ENCODE measurements around the gene SLX9. TPM values are rescaled to one million over a fixed set of nuclear protein-coding genes. Genes with fewer than 3 reads are reported as not detected.
"Not testable (repeated sequence)": the region's sequence is repeated elsewhere in the genome, so short reads cannot be mapped to it uniquely, and the experiment has no call there.

SLX9 gene
- polyA plus RNA-seq, 3 donors = 12.6 to 23.3 (median 19.8) TPM

DNA sequence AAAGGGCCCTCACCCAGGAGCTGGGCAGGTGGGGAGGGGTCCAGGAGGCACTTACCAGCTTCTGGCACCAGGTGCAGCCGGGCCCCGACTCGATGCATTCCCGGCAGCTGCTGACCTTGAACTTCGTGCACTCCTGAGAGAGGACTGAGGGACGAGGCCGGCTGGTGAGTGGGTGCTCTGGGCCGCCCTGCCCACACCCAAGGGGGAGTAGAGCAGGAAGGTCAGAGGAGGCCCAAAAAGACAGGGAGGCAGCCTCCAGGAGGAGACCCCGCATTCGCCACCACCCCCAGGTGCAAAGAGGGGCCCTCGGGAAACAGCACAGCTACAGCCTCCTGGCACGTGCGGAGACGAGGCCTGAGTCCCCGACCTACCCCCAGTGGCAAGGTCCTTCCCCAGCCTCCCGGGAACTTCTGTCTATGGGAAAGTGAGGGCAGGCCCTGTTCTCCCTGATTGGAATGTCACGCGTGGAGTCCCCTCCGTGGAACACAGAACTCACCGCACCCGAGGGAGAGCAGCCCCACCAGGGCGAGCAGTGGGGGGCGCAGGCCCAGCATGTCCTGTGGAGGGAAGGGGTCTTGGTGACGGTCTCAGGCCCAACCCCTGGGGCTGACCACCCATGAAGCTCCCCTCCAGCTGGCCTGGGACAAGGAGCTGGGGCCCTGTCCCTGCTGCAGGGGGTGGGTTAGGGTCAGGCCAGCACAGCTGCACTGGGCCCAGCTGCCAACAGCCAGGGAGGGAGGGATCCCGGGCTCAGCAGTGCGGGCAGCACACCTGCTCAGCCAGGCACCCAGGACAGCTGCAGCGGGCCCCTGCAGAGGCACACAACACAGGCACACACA, 29.4 kb upstream of the SLX9 start:
- no peak for DNase-seq (ENCODE audit: extremely low read depth in 1 of 11, low read depth in 9 of 11, low spot score in 4 of 11)

DNA sequence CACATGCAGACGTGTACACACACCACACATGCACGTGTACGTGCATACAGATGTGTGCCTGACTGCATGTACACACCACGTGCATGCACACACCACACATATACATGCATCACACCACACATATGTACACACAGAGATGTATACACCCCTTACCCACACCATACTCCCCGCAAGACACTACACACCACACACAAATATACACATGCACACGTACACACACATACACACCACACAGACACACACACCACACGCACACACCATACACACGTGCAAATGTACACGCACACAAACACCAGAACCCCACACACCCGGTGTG, 28.8 kb upstream of the SLX9 start:
- DNase-seq (ENCODE audit: extremely low read depth in 1 of 11, low read depth in 9 of 11, low spot score in 4 of 11) = no peak

DNA sequence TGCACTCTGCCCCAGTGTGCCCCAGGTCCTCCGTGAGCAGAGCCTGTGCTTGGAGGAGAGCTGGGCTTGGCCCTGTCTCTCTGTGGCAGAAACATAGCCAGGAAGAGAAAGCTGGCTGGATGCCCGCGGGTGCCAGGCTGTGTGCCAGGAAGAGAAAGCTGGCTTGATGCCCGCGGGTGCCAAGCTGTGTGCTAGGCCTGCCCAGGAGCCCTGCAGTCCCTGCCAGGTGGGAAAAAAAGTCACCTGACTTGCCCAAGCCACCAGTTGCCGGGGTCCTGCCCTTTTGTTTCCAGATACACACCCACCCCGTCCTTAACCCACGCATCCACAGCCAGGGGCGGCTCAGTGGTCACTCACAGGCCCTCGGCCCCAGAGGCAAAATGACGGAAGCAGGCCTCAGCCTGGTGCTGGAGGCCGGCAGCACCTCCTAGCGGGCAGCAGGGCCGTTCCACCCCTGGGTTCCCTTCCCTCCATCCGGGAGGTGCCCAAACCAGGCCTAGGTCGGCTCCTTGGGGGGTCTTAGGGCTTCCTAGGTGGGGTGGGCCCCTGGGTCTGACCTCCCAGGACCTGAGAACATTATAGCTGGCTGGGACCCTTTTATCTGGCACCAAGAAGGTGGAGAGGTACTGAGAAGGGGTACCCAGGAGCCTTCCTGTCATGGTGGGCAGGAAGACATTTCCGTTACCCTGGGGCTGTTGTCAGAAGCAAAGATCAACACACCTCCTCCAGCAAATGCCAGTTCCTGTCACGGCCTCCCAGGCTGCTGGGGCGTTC, 28.3 kb upstream of the SLX9 start:
- no peak for DNase-seq (ENCODE audit: extremely low read depth in 1 of 11, low read depth in 9 of 11, low spot score in 4 of 11)

DNA sequence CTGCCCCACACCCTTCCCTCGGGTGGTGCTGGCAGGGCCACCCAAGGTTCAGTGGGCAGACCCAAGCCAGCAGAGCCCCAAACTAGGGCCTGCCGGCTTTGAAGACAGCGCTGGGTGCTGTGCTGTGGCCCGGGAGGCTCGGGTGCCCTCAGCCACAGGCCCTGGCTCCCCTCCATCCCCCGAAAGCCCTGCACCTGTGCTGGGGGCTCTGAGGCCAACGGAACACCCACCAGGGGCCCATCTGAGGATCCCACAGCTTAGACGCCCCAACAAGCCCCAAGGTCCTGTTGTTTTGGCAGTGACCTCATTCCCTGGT, 27.7 kb upstream of the SLX9 start:
- no peak for DNase-seq (ENCODE audit: extremely low read depth in 1 of 11, low read depth in 9 of 11, low spot score in 4 of 11)

DNA sequence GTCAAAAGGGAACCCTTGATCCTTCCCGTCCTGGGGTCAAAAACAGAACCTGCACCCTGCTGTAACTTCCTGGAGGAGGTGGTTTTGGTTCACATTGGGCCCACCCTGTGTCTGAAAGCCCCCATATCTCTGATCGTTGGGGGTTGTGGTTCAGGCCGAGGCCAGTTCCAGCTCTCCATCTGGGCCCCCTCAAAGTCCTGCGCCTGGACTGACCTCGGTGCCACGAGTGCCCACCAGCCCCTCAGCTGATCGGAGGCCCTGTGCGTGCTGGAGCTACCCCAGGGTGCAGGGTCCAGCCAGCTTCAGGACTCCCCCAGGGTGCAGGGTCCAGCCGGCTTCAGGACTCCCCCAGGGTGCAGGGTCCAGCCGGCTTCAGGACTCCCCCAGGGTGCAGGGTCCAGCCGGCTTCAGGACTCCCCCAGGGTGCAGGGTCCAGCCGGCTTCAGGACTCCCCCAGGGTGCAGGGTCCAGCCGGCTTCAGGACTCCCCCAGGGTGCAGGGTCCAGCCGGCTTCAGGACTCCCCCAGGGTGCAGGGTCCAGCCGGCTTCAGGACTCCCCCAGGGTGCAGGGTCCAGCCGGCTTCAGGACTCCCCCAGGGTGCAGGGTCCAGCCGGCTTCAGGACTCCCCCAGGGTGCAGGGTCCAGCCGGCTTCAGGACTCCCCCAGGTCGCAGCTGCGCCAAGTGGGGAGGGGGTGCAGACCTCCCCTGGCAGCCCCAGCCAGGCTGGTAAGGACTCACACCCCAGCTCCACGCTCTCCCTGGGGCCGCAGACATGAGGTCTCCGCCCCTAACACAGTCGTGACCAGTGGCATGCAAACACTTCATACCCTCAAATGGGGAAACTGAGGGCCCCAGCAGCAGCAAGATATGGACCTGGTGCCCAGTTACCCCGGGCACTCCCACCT, 27.1 kb upstream of the SLX9 start:
- DNase-seq (ENCODE audit: extremely low read depth in 1 of 11, low read depth in 9 of 11, low spot score in 4 of 11) = not testable (repeated sequence)

DNA sequence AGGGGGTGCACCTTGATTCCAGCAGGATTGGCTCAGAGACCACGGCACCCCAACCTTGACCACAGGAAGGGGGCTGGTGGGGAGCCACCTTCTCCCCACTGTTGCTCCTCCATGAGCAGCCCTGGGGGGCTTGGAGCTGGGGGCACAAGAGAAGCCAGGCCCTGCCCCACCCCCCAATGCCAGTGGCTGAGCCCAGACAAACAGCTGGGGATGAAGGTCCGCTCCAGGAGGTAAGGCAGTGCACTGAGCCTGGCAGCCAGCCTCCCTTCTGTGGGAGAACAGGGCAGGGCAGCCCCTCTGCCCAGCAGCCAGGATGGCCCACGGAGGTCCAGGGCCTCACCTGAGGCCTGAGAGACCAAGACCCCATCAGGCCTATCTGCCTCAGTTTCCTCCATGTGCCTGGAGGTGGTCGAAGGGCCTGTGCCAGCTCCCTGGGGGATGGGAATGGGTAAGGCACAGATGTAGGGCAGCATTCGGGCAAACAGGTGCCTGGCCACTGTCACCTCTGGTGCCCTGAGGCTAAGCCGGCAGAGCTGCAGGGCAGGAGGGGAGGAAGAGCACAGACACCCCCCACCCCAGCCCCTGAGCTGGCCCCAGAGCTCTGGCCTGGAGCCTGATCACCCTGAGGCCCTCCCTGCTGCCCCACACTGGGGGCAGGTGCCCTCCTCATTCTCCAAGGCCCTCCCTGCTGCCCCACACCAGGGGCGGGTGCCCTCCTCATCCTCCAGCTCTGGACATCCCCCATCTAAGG, 26.2 kb upstream of the SLX9 start:
- no peak for DNase-seq (ENCODE audit: extremely low read depth in 1 of 11, low read depth in 9 of 11, low spot score in 4 of 11)

DNA sequence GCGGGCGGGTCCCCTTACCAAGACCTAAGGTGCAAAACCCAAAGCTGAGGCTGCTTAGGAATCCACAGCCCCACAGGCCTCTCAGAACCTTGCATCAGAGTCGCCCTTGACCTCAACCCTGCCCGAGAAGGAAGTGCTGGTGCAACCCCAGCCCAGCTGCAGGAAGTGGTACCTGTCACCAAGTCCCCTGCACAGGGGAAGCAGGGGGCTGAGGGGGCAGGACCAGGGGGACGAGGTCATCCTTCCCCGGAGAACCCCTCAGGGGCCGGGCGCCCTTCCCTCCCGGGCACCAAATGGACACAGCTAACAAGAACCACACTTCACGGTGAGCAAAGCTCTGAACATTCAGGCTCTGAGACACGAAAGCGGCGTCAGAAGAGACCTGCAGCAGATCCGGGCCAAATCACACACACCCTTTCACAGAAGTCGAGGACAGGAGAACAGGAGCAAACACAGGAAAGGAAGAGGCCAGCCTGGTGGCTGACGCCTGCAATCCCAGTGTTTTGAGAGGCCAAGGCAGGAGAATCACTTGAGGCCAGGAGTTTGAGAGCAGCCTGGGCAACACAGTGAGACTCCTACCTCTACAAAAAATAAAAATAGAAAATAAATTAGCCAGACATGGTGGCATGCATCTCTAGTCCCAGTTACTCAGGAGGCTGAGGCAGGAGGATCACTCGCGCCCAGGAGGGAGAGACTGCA, 25.5 kb upstream of the SLX9 start:
- DNase-seq (ENCODE audit: extremely low read depth in 1 of 11, low read depth in 9 of 11, low spot score in 4 of 11) = no peak

DNA sequence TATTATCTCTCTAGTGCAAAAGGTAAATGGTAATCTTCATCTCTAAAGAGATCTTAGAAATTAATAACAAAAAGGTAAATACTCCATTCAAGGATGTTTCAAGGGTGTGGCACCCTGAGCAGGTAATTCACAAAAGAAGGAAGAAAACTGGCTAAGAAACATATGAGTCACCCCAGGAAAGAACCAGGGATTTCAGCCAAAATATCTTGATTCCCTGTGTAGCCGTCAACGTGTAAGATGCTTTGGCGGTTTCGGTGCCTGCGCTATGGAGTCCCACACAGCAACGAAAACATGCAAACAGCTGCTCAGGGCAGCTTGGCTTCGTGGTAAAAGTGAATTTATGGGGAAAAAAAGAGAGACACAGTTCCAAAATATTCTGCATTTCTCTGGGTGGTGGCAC, 22.9 kb upstream of the SLX9 start:
- no peak for DNase-seq (ENCODE audit: extremely low read depth in 1 of 11, low read depth in 9 of 11, low spot score in 4 of 11)

DNA sequence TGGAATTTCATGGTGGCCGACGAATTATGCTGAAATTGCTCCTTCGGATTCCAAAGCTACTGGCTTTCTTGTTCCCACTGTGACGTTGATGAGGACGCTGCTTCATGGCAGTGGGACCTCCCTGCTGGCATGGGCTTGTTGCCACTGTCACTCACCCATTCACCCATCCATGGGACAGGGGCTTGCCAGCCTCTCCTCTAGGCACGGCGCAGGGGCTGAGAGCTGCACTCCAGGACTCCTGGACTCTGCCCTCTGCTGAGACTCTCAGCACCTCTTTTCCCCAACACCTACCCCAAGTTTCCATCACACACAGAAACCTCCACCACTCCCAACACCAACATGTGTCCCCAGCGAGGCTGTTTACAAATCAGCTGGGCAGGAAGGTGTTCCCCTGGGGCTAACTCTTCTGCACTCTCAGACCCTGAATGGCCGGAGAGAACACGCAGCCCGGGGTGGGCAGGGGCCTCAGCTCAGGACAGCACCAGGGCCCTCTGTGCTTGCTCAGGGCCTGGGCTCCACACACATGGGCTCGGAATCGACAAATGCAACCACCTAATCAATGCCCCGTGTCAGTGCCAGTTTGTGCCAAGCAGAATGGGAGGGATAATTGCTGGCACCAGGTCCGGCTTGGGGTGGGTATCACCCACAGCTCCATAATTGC, 22.3 kb upstream of the SLX9 start:
- no peak for DNase-seq (ENCODE audit: extremely low read depth in 1 of 11, low read depth in 9 of 11, low spot score in 4 of 11)

DNA sequence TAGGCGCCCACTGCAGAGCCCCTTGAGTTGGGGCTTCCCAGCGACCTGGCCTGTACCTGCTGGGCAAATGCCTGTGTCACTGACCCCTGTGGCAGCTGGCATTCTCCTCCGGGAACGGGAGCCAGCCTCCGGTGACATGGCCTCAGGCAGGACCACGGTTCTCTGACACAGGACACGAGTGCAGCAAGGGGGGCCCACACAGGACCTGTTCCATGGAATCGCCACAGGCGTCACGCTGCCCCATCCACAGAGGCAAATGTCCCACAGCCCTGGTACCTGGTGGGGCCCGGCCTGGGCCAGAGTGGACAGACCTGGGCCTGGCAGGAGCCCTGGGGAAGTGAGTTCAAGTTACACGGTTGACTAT, 21.7 kb upstream of the SLX9 start:
- no peak for DNase-seq (ENCODE audit: extremely low read depth in 1 of 11, low read depth in 9 of 11, low spot score in 4 of 11)

DNA sequence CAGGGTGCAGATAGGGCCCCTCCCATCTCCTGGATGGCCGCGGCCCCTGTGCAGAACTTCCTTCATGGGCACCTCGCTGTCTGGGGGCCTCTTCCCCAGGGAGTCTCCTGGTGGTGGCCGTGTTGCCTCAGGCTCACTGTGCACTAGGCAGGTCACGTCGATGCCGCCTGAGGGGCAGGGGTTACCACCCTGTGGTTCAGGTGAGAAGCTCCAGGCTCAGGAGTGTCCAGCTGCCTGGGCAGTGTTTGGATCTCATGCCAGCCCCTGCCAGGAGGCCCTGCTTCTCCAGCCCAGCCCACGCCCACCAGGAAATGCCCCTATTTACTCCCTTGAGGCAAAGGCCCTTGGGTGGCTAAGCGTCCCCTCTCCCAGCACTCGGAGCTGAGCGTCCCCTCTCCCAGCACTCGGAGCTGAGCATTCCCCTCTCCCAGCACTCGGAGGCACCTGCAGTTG, 21.2 kb upstream of the SLX9 start:
- no peak for DNase-seq (ENCODE audit: extremely low read depth in 1 of 11, low read depth in 9 of 11, low spot score in 4 of 11)

DNA sequence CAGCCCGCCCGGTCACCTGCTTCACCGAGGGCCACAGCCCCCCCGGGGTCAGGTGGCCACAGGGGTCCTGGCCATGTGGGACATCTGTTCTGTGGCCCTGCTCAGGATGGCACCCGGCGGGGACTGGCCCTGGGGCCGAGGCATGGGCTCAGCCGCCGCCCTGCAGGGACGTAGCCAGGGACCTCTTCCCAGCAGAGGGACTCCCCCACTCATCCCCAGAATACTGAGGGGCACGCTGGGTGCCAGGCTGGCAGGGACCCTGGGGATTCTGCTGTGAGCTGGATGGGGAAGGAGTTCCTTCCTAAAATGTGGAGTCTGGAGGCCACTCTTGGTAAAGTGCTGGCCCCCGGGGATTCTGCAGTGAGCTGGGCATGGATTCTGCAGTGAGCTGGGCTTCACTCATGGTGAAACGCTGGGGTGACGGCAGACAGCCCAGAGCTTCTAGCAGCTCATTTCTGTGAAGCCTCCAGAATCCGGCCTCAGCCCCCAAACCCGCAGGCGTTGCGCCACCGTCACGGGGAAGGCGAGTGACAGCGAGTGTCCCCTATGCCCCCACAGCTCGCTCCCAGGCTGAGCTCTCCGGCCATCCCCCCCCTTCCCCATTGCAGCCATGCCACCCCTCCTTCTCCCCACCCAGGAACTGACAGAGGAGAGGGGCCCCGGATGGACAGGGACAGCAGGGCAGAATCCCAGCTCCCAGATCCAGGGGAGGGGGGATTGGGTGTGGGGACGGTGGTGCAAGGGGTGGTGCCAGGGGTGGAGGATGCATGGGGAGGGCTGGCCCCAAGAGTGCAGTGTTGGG, 20.5 kb upstream of the SLX9 start:
- DNase-seq (ENCODE audit: extremely low read depth in 1 of 11, low read depth in 9 of 11, low spot score in 4 of 11) = no peak

DNA sequence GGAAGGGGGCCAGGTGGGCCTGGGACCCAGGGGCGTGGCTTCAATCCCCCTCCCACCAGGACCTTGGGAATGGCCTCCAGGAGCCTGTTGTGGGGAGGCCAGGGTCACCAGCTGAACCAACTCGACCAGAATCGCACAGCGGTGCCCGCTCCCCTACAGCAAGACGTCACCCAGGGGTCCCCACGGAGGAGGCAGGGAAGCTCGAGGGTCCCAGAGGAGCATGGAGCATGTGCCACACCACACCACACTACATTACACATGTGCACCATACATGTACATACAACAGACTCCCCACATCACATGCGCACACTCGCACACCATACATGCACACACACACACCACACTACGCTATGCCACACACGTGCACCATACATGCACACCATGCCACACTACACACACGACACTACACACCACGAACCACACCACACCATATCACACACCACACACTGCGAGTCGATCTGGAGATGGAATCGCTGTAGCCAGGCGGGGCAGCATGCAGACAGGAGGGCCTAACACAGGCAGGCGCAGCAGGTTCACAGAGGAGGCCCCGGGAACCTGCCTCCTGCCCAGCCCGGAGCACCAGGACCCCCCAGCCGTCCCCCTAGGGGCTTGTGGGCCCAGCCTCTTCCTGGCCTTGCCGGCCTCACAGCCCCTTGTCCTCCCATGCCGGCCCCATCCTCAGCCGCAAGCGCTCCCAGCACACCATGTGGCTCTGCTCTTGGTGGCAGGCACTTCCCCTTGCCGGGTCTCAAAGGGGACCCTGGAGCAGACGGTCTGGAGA, 19.7 kb upstream of the SLX9 start:
- DNase-seq (ENCODE audit: extremely low read depth in 1 of 11, low read depth in 9 of 11, low spot score in 4 of 11) = no peak

DNA sequence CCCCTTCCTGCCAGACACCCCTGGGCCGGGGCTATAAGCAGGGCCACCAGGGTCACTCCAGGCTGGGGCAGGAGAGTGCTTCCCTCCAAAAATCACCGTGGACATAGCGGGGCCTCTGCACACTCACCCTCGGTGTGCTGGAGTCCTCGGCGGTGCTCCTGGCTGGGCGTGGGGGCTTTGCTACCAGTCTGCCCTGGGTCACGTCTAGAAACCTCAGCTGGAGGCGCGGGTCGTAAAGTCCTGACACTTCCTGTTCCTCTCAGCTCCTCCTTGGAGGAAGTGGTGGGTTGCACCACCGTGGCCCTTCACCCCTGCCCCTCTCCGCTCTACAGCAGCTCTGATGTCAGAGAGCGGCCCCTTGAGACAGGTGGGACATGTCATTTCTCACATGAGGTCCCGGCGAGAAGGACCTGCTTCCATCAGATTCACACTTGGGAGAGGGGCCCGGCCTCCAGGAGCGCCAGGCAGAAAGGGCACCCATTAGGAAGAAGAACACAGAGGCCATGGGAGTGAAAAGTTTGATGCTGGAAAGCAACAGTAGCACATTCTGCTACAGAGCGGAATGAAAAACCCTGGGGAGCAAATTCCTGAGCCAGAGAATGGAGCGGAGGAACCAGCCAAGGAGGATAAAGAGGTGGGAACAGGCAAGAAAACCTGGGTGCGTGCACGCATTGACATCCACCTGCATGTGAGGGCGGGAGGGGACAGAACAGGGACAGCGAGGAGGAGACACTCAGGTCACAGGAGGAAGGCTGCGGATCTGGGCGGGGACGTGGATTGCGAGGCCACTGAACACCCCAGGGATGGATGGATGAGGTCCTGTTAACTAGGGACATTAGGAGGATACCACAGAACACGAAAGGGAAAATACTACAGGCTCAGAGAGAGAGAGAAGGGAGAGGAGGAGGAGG, 18.9 kb upstream of the SLX9 start, which contains the start of gene ITGB2:
Gene ITGB2 (minus strand): TSS at position 206 of the 911 bp plus-strand sequence. CDS start 10,117 bp downstream, outside the sequence.
- no peak for DNase-seq (ENCODE audit: extremely low read depth in 1 of 11, low read depth in 9 of 11, low spot score in 4 of 11)

DNA sequence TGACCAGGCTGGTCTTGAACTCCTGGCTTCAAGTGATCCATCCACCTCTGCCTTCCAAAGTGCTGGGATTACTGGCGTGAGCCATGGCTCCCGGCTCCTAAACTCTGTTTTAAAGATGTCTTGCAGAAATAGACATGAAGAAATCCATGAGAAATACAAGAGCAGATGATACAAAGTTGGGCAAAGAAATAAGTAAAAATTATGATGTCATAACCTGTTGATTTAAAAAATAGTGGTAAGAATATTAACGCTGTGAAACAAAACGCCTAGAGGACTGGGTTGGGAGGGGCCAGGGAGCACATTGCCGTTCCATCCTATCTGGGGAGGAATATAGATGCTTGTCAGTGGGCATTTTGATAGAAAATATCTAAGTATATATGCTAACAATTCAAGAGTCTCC, 17.9 kb upstream of the SLX9 start:
- DNase-seq (ENCODE audit: extremely low read depth in 1 of 11, low read depth in 9 of 11, low spot score in 4 of 11) = no peak
